ENCODE data around the gene SCMH1.

- TF ChIP-seq NANOG (IDR thresholded peaks at IDR 0.05; ENCODE audit: borderline replicate concordance): no peak
- TF ChIP-seq JUNB (IDR thresholded peaks at IDR 0.05; ENCODE audit: unreplicated experiment): no peak
- no peak for TF ChIP-seq CTCF (conservative IDR thresholded peaks at IDR 0.05; ENCODE audit: low read depth in 2 of 2)
- TF ChIP-seq EZH2phosphoT487 (IDR thresholded peaks at IDR 0.05; ENCODE audit: unreplicated experiment): no peak
- TF ChIP-seq ETS1 (IDR thresholded peaks at IDR 0.05): no peak
- no peak for TF ChIP-seq EZH2 (IDR thresholded peaks at IDR 0.05; ENCODE audit: low read depth, unreplicated experiment)
- TF ChIP-seq REST (IDR thresholded peaks at IDR 0.05; ENCODE audit: unreplicated experiment): no peak
- TF ChIP-seq POLR2AphosphoS5 (IDR thresholded peaks at IDR 0.05; ENCODE audit: low read depth): no peak
- TF ChIP-seq CREB1 (CRISPR knock-in tag; IDR thresholded peaks at IDR 0.05; ENCODE audit: low read depth): no peak
- no peak for TF ChIP-seq STAT1 (IDR thresholded peaks at IDR 0.05; ENCODE audit: unreplicated experiment)
- no peak for TF ChIP-seq ZNF462 (CRISPR knock-in tag; IDR thresholded peaks at IDR 0.05)
- TF ChIP-seq ZNF114 (CRISPR knock-in tag; IDR thresholded peaks at IDR 0.05): no peak
- no peak for TF ChIP-seq ZNF331 (CRISPR knock-in tag; IDR thresholded peaks at IDR 0.05; ENCODE audit: low read depth)
Observed at GRCh38 chr1:41018018-41018410, 224.1 kb downstream of the SCMH1 start.
